ENCODE measurements around the gene FAM13C.
A peak's percentile ranks its signal among the peaks of the same experiment; 100 is the strongest.
"Not testable (repeated sequence)": the region's sequence is repeated elsewhere in the genome, so short reads cannot be mapped to it uniquely, and the experiment has no call there.

The FAM13C gene

GRCh38 chr10:59362144-59362958 is at the start of gene FAM13C:
FAM13C (minus strand) TSS chr10:59362549; CDS start chr10:59362460, 89 bp downstream.
- ATAC-seq (ENCODE audit: low read depth) (peak; percentile 50), DNase-seq (ENCODE audit: low spot score in 2 of 2) (no peak)
- no peak within 1 kb of the TSS for H3K27ac Mint-ChIP-seq
- H3K9me3 Mint-ChIP-seq: no peaks in the 10 kb centered on the region
- peaks cover 7% of the 10 kb centered on the region for H3K4me1 Mint-ChIP-seq
- H3K27me3 Mint-ChIP-seq: peaks cover 1% of the 10 kb centered on the region
- H3K4me3 Mint-ChIP-seq: peak within 1 kb of the TSS; percentile 41
- no peaks in the 10 kb centered on the region for H3K36me3 Mint-ChIP-seq

- H3K36me3 Mint-ChIP-seq: no peaks in the 10 kb centered on the region
- no peak for ATAC-seq (ENCODE audit: low read depth)
Measured at GRCh38 chr10:59405235-59405634, 42.9 kb upstream of the FAM13C start.

GRCh38 chr10:59400214-59400613 is 37.9 kb upstream of the FAM13C start:
- Mint-ChIP-seq H3K9me3 (peaks cover 11% of the 10 kb centered on the region), H3K27ac (no peak overlapping the region), H3K4me1 (no peaks in the 10 kb centered on the region), H3K27me3 (no peaks in the 10 kb centered on the region), H3K36me3 (no peaks in the 10 kb centered on the region), H3K4me3 (no peak overlapping the region)
- ATAC-seq (ENCODE audit: low read depth): no peak
- no peak for DNase-seq (ENCODE audit: low spot score in 2 of 2)

More at GRCh38 chr10:59405235-59405634, 42.9 kb upstream of the FAM13C start:
- H3K27me3 Mint-ChIP-seq: no peaks in the 10 kb centered on the region
- H3K27ac Mint-ChIP-seq: no peak overlapping the region
- DNase-seq (ENCODE audit: low spot score in 2 of 2): no peak
- H3K4me3 Mint-ChIP-seq: no peak overlapping the region
- H3K9me3 Mint-ChIP-seq: peaks cover 8% of the 10 kb centered on the region
- H3K4me1 Mint-ChIP-seq: no peaks in the 10 kb centered on the region

- H3K4me3 Mint-ChIP-seq; H3K36me3 Mint-ChIP-seq; H3K4me1 Mint-ChIP-seq; ATAC-seq (ENCODE audit: low read depth); H3K27me3 Mint-ChIP-seq; H3K9me3 Mint-ChIP-seq; DNase-seq (ENCODE audit: low spot score in 2 of 2); H3K27ac Mint-ChIP-seq: not testable (repeated sequence)
Measured at GRCh38 chr10:59399329-59399728, 37.0 kb upstream of the FAM13C start.

GRCh38 chr10:59397961-59398360 is 35.6 kb upstream of the FAM13C start:
- ATAC-seq (ENCODE audit: low read depth) (no peak), DNase-seq (ENCODE audit: low spot score in 2 of 2) (no peak)
- Mint-ChIP-seq H3K9me3 (peaks cover 8% of the 10 kb centered on the region), H3K27me3 (no peaks in the 10 kb centered on the region), H3K4me3 (no peak overlapping the region), H3K36me3 (no peaks in the 10 kb centered on the region), H3K27ac (no peak overlapping the region), H3K4me1 (no peaks in the 10 kb centered on the region)

GRCh38 chr10:59395984-59396383 is 33.6 kb upstream of the FAM13C start:
- Mint-ChIP-seq H3K4me1 (no peaks in the 10 kb centered on the region), H3K9me3 (peaks cover 8% of the 10 kb centered on the region), H3K36me3 (no peaks in the 10 kb centered on the region), H3K4me3 (no peak overlapping the region), H3K27ac (no peak overlapping the region), H3K27me3 (no peaks in the 10 kb centered on the region)
- no peak for DNase-seq (ENCODE audit: low spot score in 2 of 2)
- no peak for ATAC-seq (ENCODE audit: low read depth)

GRCh38 chr10:59393349-59393748 is 31.0 kb upstream of the FAM13C start:
- no peaks in the 10 kb centered on the region for H3K9me3 Mint-ChIP-seq
- no peaks in the 10 kb centered on the region for H3K36me3 Mint-ChIP-seq
- no peaks in the 10 kb centered on the region for H3K27me3 Mint-ChIP-seq
- DNase-seq (ENCODE audit: low spot score in 2 of 2): no peak
- no peak overlapping the region for H3K27ac Mint-ChIP-seq
- no peaks in the 10 kb centered on the region for H3K4me1 Mint-ChIP-seq
- H3K4me3 Mint-ChIP-seq: no peak overlapping the region
- no peak for ATAC-seq (ENCODE audit: low read depth)

- H3K27me3 Mint-ChIP-seq: no peaks in the 10 kb centered on the region
- H3K27ac Mint-ChIP-seq: no peak overlapping the region
- H3K9me3 Mint-ChIP-seq: no peaks in the 10 kb centered on the region
- ATAC-seq (ENCODE audit: low read depth) (no peak), DNase-seq (ENCODE audit: low spot score in 2 of 2) (no peak)
- no peak overlapping the region for H3K4me3 Mint-ChIP-seq
- no peaks in the 10 kb centered on the region for H3K36me3 Mint-ChIP-seq
- H3K4me1 Mint-ChIP-seq: no peaks in the 10 kb centered on the region
Measured at GRCh38 chr10:59391060-59391459, 28.7 kb upstream of the FAM13C start.

GRCh38 chr10:59388671-59388976 is 26.3 kb upstream of the FAM13C start:
- no peak overlapping the region for H3K27ac Mint-ChIP-seq
- no peak for DNase-seq (ENCODE audit: low spot score in 2 of 2)

GRCh38 chr10:59387951-59388670 is 25.8 kb upstream of the FAM13C start:
- no peak for DNase-seq (ENCODE audit: low spot score in 2 of 2)
- Mint-ChIP-seq H3K4me3 (no peak overlapping the region), H3K27ac (no peak overlapping the region), H3K36me3 (no peaks in the 10 kb centered on the region), H3K4me1 (no peaks in the 10 kb centered on the region), H3K9me3 (no peaks in the 10 kb centered on the region), H3K27me3 (peaks cover 2% of the 10 kb centered on the region)
- no peak for ATAC-seq (ENCODE audit: low read depth)

More at GRCh38 chr10:59388671-59388976, 26.3 kb upstream of the FAM13C start:
- Mint-ChIP-seq H3K4me3 (no peak overlapping the region), H3K27me3 (peaks cover 2% of the 10 kb centered on the region), H3K36me3 (no peaks in the 10 kb centered on the region), H3K9me3 (no peaks in the 10 kb centered on the region), H3K4me1 (no peaks in the 10 kb centered on the region)
- ATAC-seq (ENCODE audit: low read depth): no peak

- H3K9me3 Mint-ChIP-seq: no peaks in the 10 kb centered on the region
- no peaks in the 10 kb centered on the region for H3K4me1 Mint-ChIP-seq
- DNase-seq (ENCODE audit: low spot score in 2 of 2) (no peak), ATAC-seq (ENCODE audit: low read depth) (no peak)
- no peak overlapping the region for H3K27ac Mint-ChIP-seq
- peaks cover 2% of the 10 kb centered on the region for H3K27me3 Mint-ChIP-seq
- no peak overlapping the region for H3K4me3 Mint-ChIP-seq
- H3K36me3 Mint-ChIP-seq: no peaks in the 10 kb centered on the region
Measured at GRCh38 chr10:59384761-59385160, 22.4 kb upstream of the FAM13C start.

- no peak for ATAC-seq (ENCODE audit: low read depth)
- no peak for DNase-seq (ENCODE audit: low spot score in 2 of 2)
- no peak overlapping the region for H3K4me3 Mint-ChIP-seq
Measured at GRCh38 chr10:59383908-59384307, 21.6 kb upstream of the FAM13C start.

GRCh38 chr10:59383436-59383835 is 21.1 kb upstream of the FAM13C start:
- Mint-ChIP-seq H3K4me1 (no peaks in the 10 kb centered on the region), H3K36me3 (no peaks in the 10 kb centered on the region), H3K4me3 (no peak overlapping the region), H3K27ac (no peak overlapping the region), H3K27me3 (peaks cover 2% of the 10 kb centered on the region), H3K9me3 (peaks cover 1% of the 10 kb centered on the region)
- no peak for ATAC-seq (ENCODE audit: low read depth)
- DNase-seq (ENCODE audit: low spot score in 2 of 2): no peak

More at GRCh38 chr10:59383908-59384307, 21.6 kb upstream of the FAM13C start:
- Mint-ChIP-seq H3K27me3 (peaks cover 2% of the 10 kb centered on the region), H3K4me1 (no peaks in the 10 kb centered on the region), H3K9me3 (no peaks in the 10 kb centered on the region), H3K27ac (no peak overlapping the region), H3K36me3 (no peaks in the 10 kb centered on the region)

- Mint-ChIP-seq H3K4me1 (no peaks in the 10 kb centered on the region), H3K27me3 (peaks cover 2% of the 10 kb centered on the region), H3K4me3 (no peak overlapping the region), H3K9me3 (peaks cover 1% of the 10 kb centered on the region), H3K36me3 (no peaks in the 10 kb centered on the region), H3K27ac (no peak overlapping the region)
- ATAC-seq (ENCODE audit: low read depth): no peak
- no peak for DNase-seq (ENCODE audit: low spot score in 2 of 2)
Measured at GRCh38 chr10:59382831-59383295, 20.5 kb upstream of the FAM13C start.
